K562 (cell line): ENCODE data around the gene PGPEP1. TPM values are rescaled to one million over a fixed set of nuclear protein-coding genes. Genes with fewer than 3 reads are reported as not detected.
A peak's percentile ranks its signal among the peaks of the same experiment; 100 is the strongest.

ENCODE experiments used
- ARHGAP35 ChIP-seq: fragments of 450-650 bp; IDR thresholded peaks from 2 replicates; pipeline ENCODE4 v1.6.1; 2018; ENCODE audit not compliant: partially characterized antibody
- ATF7 ChIP-seq: fragments of 450-650 bp; IDR thresholded peaks from 2 replicates; pipeline ENCODE4 v1.7.1; 2014; ENCODE audit warnings: mild to moderate bottlenecking, moderate library complexity
- BDP1 ChIP-seq: IDR thresholded peaks from 3 replicates; pipeline ENCODE4 v1.6.1; 2011; ENCODE audit not compliant: insufficient read length, insufficient read depth
- BRD9 ChIP-seq: fragments of 450-650 bp; IDR thresholded peaks from 2 replicates; pipeline ENCODE4 v1.6.1; 2018; ENCODE audit warnings: low read depth; ENCODE audit not compliant: partially characterized antibody
- CREM ChIP-seq: IDR thresholded peaks from 2 replicates; pipeline ENCODE4 v1.6.1; 2014; ENCODE audit warnings: antibody characterized with exemption, low read depth
- HOMEZ ChIP-seq: fragments of 250-450 bp; sonication (Bioruptor Pico); IDR thresholded peaks from 2 replicates; pipeline ENCODE4 v1.4.0; 2020; ENCODE audit warnings: mild to moderate bottlenecking, moderate library complexity
- KLF1 ChIP-seq: fragments of 450-650 bp; IDR thresholded peaks from 2 replicates; pipeline ENCODE4 v1.6.1; 2016; ENCODE audit warnings: missing genetic modification characterization, missing compliant biosample characterization
- L3MBTL2 ChIP-seq: fragments of 450-650 bp; IDR thresholded peaks from 2 replicates; pipeline ENCODE4 v1.6.1; 2016; ENCODE audit warnings: mild to moderate bottlenecking, moderate library complexity
- MAFK ChIP-seq: IDR thresholded peaks from 2 replicates; pipeline ENCODE4 v1.6.1; 2011; ENCODE audit warnings: low read length, improper control_type of control experiment
- MCM5 ChIP-seq: fragments of 450-650 bp; IDR thresholded peaks from 2 replicates; pipeline ENCODE4 v1.6.1; 2016; ENCODE audit warnings: low read depth
- NCOA4 ChIP-seq: fragments of 450-650 bp; IDR thresholded peaks from 2 replicates; pipeline ENCODE4 v1.6.1; 2018; ENCODE audit warnings: mild to moderate bottlenecking; ENCODE audit not compliant: partially characterized antibody
- OTX1 ChIP-seq: fragments of 450-650 bp; formaldehyde crosslinking; IDR thresholded peaks from 2 replicates; pipeline ENCODE4 v1.4.0; 2022; ENCODE audit warnings: mild to moderate bottlenecking
- PHB ChIP-seq: fragments of 250-450 bp; sonication (Bioruptor Pico); IDR thresholded peaks from 2 replicates; pipeline ENCODE4 v1.5.0; 2021
- RBM25 ChIP-seq: fragments of 200-400 bp; formaldehyde crosslinking; IDR thresholded peaks from 2 replicates; pipeline ENCODE4 v1.6.1; 2018; ENCODE audit warnings: low read length, low read depth, moderate library complexity; ENCODE audit not compliant: severe bottlenecking
- RFX7 ChIP-seq: fragments of 250-450 bp; sonication (Bioruptor Pico); IDR thresholded peaks from 2 replicates; pipeline ENCODE4 v1.5.1; 2021; ENCODE audit warnings: mild to moderate bottlenecking
- SAFB ChIP-seq: fragments of 200-400 bp; formaldehyde crosslinking; IDR thresholded peaks from 2 replicates; pipeline ENCODE4 v1.6.1; 2017; ENCODE audit warnings: low read depth, low read length, borderline replicate concordance
- SETDB1 ChIP-seq: IDR thresholded peaks from one replicate; pipeline ENCODE4 v1.6.1; 2012; ENCODE audit warnings: low read length, control low read depth, inconsistent platforms
- TCF7 ChIP-seq: sonication (generic); IDR thresholded peaks from 2 replicates; pipeline ENCODE4 v1.6.1; 2016; ENCODE audit warnings: antibody characterized with exemption, borderline replicate concordance
- TEAD1 ChIP-seq, 2 experiments: fragments of 450-650 bp in 1 of 2; sonication (generic) in 1 of 2; formaldehyde crosslinking; IDR thresholded peaks; 2 replicates each; pipeline versions ENCODE4 v1.4.0 to v1.8.0; 2020 to 2022; ENCODE audit warnings: mild to moderate bottlenecking in 2 of 2, missing genetic modification reagents in 1 of 2
- ZFP30 ChIP-seq: fragments of 250-450 bp; sonication (Bioruptor Pico); IDR thresholded peaks from 2 replicates; pipeline ENCODE4 v1.8.0; 2022; ENCODE audit warnings: moderate library complexity, mild to moderate bottlenecking, inconsistent platforms, borderline replicate concordance
- ZKSCAN8 ChIP-seq: fragments of 200-800 bp; sonication (Bioruptor generic); IDR thresholded peaks from 2 replicates; pipeline ENCODE4 v1.6.1; 2016; ENCODE audit warnings: missing genetic modification characterization, missing compliant biosample characterization
- ZNF12 ChIP-seq: sonication (generic); formaldehyde crosslinking; IDR thresholded peaks from 2 replicates; pipeline ENCODE4 v1.4.0; 2020; ENCODE audit warnings: mild to moderate bottlenecking, missing genetic modification reagents
- ZNF324 ChIP-seq: fragments of 250-450 bp; sonication (Bioruptor Pico); IDR thresholded peaks from 2 replicates; pipeline ENCODE4 v1.4.0; 2020; ENCODE audit warnings: mild to moderate bottlenecking
- ZNF584 ChIP-seq: fragments of 200-800 bp; sonication (Bioruptor generic); IDR thresholded peaks from 2 replicates; pipeline ENCODE4 v1.6.1; 2016; ENCODE audit warnings: low read depth, mild to moderate bottlenecking, missing genetic modification characterization, missing compliant biosample characterization
- ZNF589 ChIP-seq: fragments of 200-800 bp; sonication (Bioruptor generic); IDR thresholded peaks from 2 replicates; pipeline ENCODE4 v1.6.1; 2016; ENCODE audit warnings: low read depth, missing genetic modification characterization, missing compliant biosample characterization
- ZNF79 ChIP-seq: fragments of 250-450 bp; sonication (Bioruptor Pico); IDR thresholded peaks from 2 replicates; pipeline ENCODE4 v1.4.0; 2020; ENCODE audit warnings: low read depth, mild to moderate bottlenecking, moderate library complexity
- ZSCAN32 ChIP-seq: fragments of 450-650 bp; formaldehyde crosslinking; IDR thresholded peaks from 2 replicates; pipeline ENCODE4 v1.4.0; 2020; ENCODE audit warnings: mild to moderate bottlenecking, moderate library complexity
- polyA plus RNA-seq, 8 experiments: library from polyadenylated mRNA; depleted of rRNA in 4 of 8; stranded (reverse) in 5 of 8; unstranded in 3 of 8; fragments of >200 nt; fragmentation: Nextera tagmentation in 2 of 8; fragmentation: Illumina TruSeq in 1 of 8; extraction: Ambion mirVana in 2 of 8; extraction: Trizol in 1 of 8; gene quantifications; 2 replicates each; pipeline versions ENCODE4 v1.2.1 to v1.2.3, GENCODE V29; 2011 to 2014; ENCODE audit warnings: inconsistent platforms in 1 of 8, missing spikeins in 1 of 8
- total RNA-seq, 7 experiments: library from RNA; depleted of rRNA in 6 of 7; stranded (reverse); fragments of >200 nt in 6 of 7; fragmentation: Illumina TruSeq in 2 of 7; extraction: Trizol in 2 of 7; gene quantifications; 2 replicates each; pipeline versions ENCODE4 v1.2.1 to v1.2.3, GENCODE V29; 2011 to 2021; ENCODE audit warnings: low replicate concordance in 1 of 7
- TF ChIP-seq, protein P1 (sequence below), 2 experiments: IDR thresholded peaks; 2 replicates each; pipeline ENCODE4 v1.6.1; 2012; ENCODE audit warnings: improper control_type of control experiment in 2 of 2, low read depth in 2 of 2, low read length in 2 of 2, borderline replicate concordance in 1 of 2

PGPEP1 gene
- total and polyA plus RNA-seq, 9 of the 15 experiments (the other 6 are each of a cell fraction or from before 2014, with no cell fraction given): 10.0 to 69.6 (median 33.5) TPM

- no peak for TF ChIP-seq ZNF324 (CRISPR knock-in tag)
- TF ChIP-seq ARHGAP35: no peak
- TF ChIP-seq ZNF584 (CRISPR knock-in tag): no peak; the same call in 1 of the 2 replicates
- 0 out of 2 replicates have a peak, but pooled peaks have one; percentile 47 for TF ChIP-seq RFX7 (CRISPR knock-in tag)
- TF ChIP-seq ZKSCAN8 (CRISPR knock-in tag): peak; percentile 92
- no peak for TF ChIP-seq MAFK
- TF ChIP-seq ZSCAN32 (CRISPR knock-in tag): no peak; the same call in 1 of the 2 replicates
- TF ChIP-seq MCM5: no peak
- TF ChIP-seq HOMEZ (CRISPR knock-in tag): peak; percentile 82
- TF ChIP-seq ZFP30 (CRISPR knock-in tag): no peak
- TF ChIP-seq ZNF589: peak; percentile 95
- TF ChIP-seq ATF7: peak; percentile 37; the same call in 1 of the 2 replicates
- peak; percentile 25; the same call in 1 of the 2 replicates for TF ChIP-seq L3MBTL2
- TF ChIP-seq RBM25: no peak
- no peak for TF ChIP-seq ZNF12 (CRISPR knock-in tag)
- TF ChIP-seq PHB (CRISPR knock-in tag): no peak; the same call in 1 of the 2 replicates
- TF ChIP-seq, protein P1, sequence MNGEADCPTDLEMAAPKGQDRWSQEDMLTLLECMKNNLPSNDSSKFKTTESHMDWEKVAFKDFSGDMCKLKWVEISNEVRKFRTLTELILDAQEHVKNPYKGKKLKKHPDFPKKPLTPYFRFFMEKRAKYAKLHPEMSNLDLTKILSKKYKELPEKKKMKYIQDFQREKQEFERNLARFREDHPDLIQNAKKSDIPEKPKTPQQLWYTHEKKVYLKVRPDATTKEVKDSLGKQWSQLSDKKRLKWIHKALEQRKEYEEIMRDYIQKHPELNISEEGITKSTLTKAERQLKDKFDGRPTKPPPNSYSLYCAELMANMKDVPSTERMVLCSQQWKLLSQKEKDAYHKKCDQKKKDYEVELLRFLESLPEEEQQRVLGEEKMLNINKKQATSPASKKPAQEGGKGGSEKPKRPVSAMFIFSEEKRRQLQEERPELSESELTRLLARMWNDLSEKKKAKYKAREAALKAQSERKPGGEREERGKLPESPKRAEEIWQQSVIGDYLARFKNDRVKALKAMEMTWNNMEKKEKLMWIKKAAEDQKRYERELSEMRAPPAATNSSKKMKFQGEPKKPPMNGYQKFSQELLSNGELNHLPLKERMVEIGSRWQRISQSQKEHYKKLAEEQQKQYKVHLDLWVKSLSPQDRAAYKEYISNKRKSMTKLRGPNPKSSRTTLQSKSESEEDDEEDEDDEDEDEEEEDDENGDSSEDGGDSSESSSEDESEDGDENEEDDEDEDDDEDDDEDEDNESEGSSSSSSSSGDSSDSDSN (IDR thresholded peaks at IDR 0.05; ENCODE audit: borderline replicate concordance in 1 of 2, low read depth in 2 of 2, low read length in 2 of 2): no peak
- TF ChIP-seq KLF1 (tag): no peak
- TF ChIP-seq SETDB1: no peak
- no peak for TF ChIP-seq BDP1
- no peak for TF ChIP-seq SAFB
- TF ChIP-seq OTX1 (CRISPR knock-in tag): peak; percentile 94
- peak; percentile 51 for TF ChIP-seq ZNF79
- no peak; the same call in none of the 2 replicates for TF ChIP-seq TCF7
- no peak for TF ChIP-seq NCOA4
- TF ChIP-seq BRD9: peak; percentile 76
- TF ChIP-seq TEAD1 (CRISPR knock-in tag; IDR thresholded peaks at IDR 0.05): no peak; a peak in 2 of 4 replicates
- TF ChIP-seq CREM: peak; percentile 63
Measured at GRCh38 chr19:18415178-18415867, 74.9 kb downstream of the PGPEP1 start (continued).
